Measurements from ENCODE around the gene LTBP4. TPM values are rescaled to one million over a fixed set of nuclear protein-coding genes. Genes with fewer than 3 reads are reported as not detected.
A peak's percentile ranks its signal among the peaks of the same experiment; 100 is the strongest.

Gene LTBP4
- total and polyA plus RNA-seq, 2 of the 13 experiments (the other 11 are each of a cell fraction or from before 2014, with no cell fraction given): 0.86 to 2.3 TPM

DNA sequence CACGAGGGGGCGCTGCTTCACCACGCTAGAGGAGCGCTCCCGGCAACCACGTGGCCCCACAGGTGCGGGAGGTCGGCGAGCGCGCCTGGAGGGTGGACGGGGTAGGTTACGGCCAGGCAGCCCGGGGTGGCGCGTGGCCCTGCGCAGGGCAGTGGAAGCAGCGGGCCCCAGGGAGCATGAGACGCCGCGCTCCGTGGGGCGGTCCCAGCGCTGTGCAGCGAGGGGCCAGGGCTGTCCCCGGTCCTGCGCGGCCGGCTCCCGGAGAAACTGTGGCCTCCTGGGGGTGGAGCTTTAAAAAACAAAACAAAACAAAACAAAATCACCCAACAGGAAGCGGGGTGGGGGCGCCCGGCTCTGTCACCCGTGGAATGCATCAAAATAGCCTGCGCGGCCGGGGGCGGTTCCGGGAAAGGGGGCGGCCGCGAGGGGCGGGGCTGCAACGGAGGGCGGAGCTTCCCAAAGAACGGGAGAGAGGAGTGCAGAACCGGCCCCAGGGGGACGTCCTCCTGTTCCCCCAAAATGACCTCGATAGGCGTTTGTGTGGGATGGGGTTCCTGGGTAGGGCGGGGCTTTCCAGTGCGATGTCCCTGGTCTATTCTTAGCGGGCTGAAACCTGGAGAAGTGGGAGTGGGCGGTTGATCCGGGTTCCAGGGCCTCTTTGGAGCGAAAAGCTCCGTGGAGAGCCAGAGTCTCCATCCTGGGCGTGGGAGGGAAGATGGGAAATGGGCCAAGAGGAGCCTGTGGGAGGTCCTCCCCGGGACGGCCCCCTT, 61.9 kb downstream of the LTBP4 start (continued):
- TF ChIP-seq ZNF333 (CRISPR knock-in tag; IDR thresholded peaks at IDR 0.05; ENCODE audit: borderline replicate concordance) (no peak), MATR3 (CRISPR knock-in tag; IDR thresholded peaks at IDR 0.05) (no peak), REL (CRISPR knock-in tag; conservative IDR thresholded peaks at IDR 0.05) (0 out of 2 replicates have a peak, but pooled peaks have one; percentile 68), TARDBP (CRISPR knock-in tag; IDR thresholded peaks at IDR 0.05) (0 out of 2 replicates have a peak, but pooled peaks have one; percentile 22), CHD2 (IDR thresholded peaks at IDR 0.05; ENCODE audit: low read depth, low read length) (no peak), RARG (CRISPR knock-in tag; IDR thresholded peaks at IDR 0.05; ENCODE audit: low read depth) (no peak), ZNF569 (CRISPR knock-in tag; IDR thresholded peaks at IDR 0.05; ENCODE audit: borderline replicate concordance) (no peak), ATRX (CRISPR knock-in tag; IDR thresholded peaks at IDR 0.05; ENCODE audit: borderline replicate concordance) (no peak), CBFB (CRISPR knock-in tag; IDR thresholded peaks at IDR 0.05) (peak; percentile 65; the same call in 1 of the 2 replicates), ZNF746 (CRISPR knock-in tag; IDR thresholded peaks at IDR 0.05) (0 out of 2 replicates have a peak, but pooled peaks have one; percentile 67), RBM22 (optimal IDR thresholded peaks at IDR 0.05; ENCODE audit: low read length) (no peak), ZNF619 (CRISPR knock-in tag; IDR thresholded peaks at IDR 0.05) (no peak), ZFP36L1 (CRISPR knock-in tag; IDR thresholded peaks at IDR 0.05) (0 out of 2 replicates have a peak, but pooled peaks have one; percentile 56), CHCHD3 (CRISPR knock-in tag; IDR thresholded peaks at IDR 0.05) (no peak), ZNF331 (CRISPR knock-in tag; IDR thresholded peaks at IDR 0.05) (no peak), NRL (CRISPR knock-in tag; IDR thresholded peaks at IDR 0.05; ENCODE audit: borderline replicate concordance) (peak; percentile 70), SMARCE1 (IDR thresholded peaks at IDR 0.05; ENCODE audit: borderline replicate concordance) (no peak), ZFAT (CRISPR knock-in tag; conservative IDR thresholded peaks at IDR 0.05) (peak; percentile 78; the same call in 1 of the 2 replicates), ZNF33B (CRISPR knock-in tag; IDR thresholded peaks at IDR 0.05) (0 out of 2 replicates have a peak, but pooled peaks have one; percentile 95)
- TF ChIP-seq, protein P1, sequence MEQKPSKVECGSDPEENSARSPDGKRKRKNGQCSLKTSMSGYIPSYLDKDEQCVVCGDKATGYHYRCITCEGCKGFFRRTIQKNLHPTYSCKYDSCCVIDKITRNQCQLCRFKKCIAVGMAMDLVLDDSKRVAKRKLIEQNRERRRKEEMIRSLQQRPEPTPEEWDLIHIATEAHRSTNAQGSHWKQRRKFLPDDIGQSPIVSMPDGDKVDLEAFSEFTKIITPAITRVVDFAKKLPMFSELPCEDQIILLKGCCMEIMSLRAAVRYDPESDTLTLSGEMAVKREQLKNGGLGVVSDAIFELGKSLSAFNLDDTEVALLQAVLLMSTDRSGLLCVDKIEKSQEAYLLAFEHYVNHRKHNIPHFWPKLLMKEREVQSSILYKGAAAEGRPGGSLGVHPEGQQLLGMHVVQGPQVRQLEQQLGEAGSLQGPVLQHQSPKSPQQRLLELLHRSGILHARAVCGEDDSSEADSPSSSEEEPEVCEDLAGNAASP (CRISPR knock-in tag; IDR thresholded peaks at IDR 0.05; ENCODE audit: borderline replicate concordance): no peak
- TF ChIP-seq, protein P2, sequence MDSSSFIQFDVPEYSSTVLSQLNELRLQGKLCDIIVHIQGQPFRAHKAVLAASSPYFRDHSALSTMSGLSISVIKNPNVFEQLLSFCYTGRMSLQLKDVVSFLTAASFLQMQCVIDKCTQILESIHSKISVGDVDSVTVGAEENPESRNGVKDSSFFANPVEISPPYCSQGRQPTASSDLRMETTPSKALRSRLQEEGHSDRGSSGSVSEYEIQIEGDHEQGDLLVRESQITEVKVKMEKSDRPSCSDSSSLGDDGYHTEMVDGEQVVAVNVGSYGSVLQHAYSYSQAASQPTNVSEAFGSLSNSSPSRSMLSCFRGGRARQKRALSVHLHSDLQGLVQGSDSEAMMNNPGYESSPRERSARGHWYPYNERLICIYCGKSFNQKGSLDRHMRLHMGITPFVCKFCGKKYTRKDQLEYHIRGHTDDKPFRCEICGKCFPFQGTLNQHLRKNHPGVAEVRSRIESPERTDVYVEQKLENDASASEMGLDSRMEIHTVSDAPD (CRISPR knock-in tag; IDR thresholded peaks at IDR 0.05): no peak
- TF ChIP-seq, protein P3, sequence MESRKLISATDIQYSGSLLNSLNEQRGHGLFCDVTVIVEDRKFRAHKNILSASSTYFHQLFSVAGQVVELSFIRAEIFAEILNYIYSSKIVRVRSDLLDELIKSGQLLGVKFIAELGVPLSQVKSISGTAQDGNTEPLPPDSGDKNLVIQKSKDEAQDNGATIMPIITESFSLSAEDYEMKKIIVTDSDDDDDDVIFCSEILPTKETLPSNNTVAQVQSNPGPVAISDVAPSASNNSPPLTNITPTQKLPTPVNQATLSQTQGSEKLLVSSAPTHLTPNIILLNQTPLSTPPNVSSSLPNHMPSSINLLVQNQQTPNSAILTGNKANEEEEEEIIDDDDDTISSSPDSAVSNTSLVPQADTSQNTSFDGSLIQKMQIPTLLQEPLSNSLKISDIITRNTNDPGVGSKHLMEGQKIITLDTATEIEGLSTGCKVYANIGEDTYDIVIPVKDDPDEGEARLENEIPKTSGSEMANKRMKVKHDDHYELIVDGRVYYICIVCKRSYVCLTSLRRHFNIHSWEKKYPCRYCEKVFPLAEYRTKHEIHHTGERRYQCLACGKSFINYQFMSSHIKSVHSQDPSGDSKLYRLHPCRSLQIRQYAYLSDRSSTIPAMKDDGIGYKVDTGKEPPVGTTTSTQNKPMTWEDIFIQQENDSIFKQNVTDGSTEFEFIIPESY (CRISPR knock-in tag; IDR thresholded peaks at IDR 0.05): peak; percentile 60

All from HepG2 (cell line).